K562 (cell line): ENCODE measurements around the gene TRIM3. TPM values are rescaled to one million over a fixed set of nuclear protein-coding genes. Genes with fewer than 3 reads are reported as not detected.

Experiments
- ATAC-seq: fragments of 200-7000 bp; cut with Tn5 transposase; 3 replicates; pipeline ENCODE4 v1.9.1; 2020; ENCODE audit warnings: moderate library complexity
- BruUV-seq: library from RNA; stranded (reverse); fragments of 400-500 nt; replicated peaks from 2 replicates; lab custom pipeline; 2021; lab: Mats Ljungman, UMichigan
- CTCF ChIA-PET: fragments of 300-600 bp; formaldehyde crosslinking; extraction: SDS; loops from one replicate; lab custom pipeline; 2021; ENCODE audit warnings: low intra/inter-chr PET ratio; lab: Yijun Ruan, JAX
- POLR2A ChIA-PET: fragments of 300-600, 350-650 bp; sonication (Branson Sonifier 250); formaldehyde crosslinking; extraction: SDS; loops from one replicate; lab custom pipeline; 2021; ENCODE audit warnings: antibody characterized with exemption, inconsistent platforms; lab: Yijun Ruan, JAX
- DNase-seq, 4 experiments: peaks; one replicate each; pipeline versions ENCODE4 v3.0.0 to v3.0.0-alpha.2; 2011 to 2018; ENCODE audit warnings: low spot score in 3 of 4, mixed read lengths in 3 of 4; ENCODE audit errors: extremely low read depth in 1 of 4
- FAIRE-seq: peaks from 2 replicates; lab custom pipeline; 2011; peaks lifted over from hg19 to GRCh38; lab: Jason Lieb, UNC
- H2AFZ ChIP-seq: 2 replicates; pipeline ENCODE4 v1.6.0; 2011; ENCODE audit warnings: low read depth, low read length, control low read depth, inconsistent platforms
- H3K27ac ChIP-seq: fragments of 200-600 bp; 3 replicates; pipeline ENCODE4 v1.8.0; 2011; ENCODE audit warnings: low read depth, mild to moderate bottlenecking, control low read depth, inconsistent platforms, low read length, moderate library complexity, mixed read lengths; ENCODE audit errors: extremely low read depth
- H3K27me3 ChIP-seq, 2 experiments: fragments of 300-600 bp in 1 of 2; 2 replicates in 1 of 2; 3 replicates in 1 of 2; pipeline versions ENCODE4 v1.6.0 to v1.8.0; 2011; ENCODE audit warnings: inconsistent platforms in 2 of 2, low read length in 2 of 2, mild to moderate bottlenecking in 1 of 2, mixed read lengths in 1 of 2, moderate library complexity in 1 of 2; ENCODE audit not compliant: control insufficient read depth in 2 of 2, insufficient read depth in 2 of 2
- H3K36me3 ChIP-seq: fragments of 300-600 bp; 3 replicates; pipeline ENCODE4 v1.8.0; 2011; ENCODE audit warnings: mild to moderate bottlenecking, low read length, inconsistent platforms; ENCODE audit not compliant: control insufficient read depth, insufficient read depth
- H3K4me1 ChIP-seq, 2 experiments: fragments of 200-600 bp in 1 of 2; replicated peaks in 1 of 2; 2 replicates in 1 of 2; 3 replicates in 1 of 2; pipeline versions ENCODE4 v1.5.1 to v1.8.0; 2011; ENCODE audit warnings: inconsistent platforms in 2 of 2, low read length in 2 of 2, mild to moderate bottlenecking in 1 of 2, mixed read lengths in 1 of 2, moderate library complexity in 1 of 2; ENCODE audit not compliant: control insufficient read depth in 2 of 2, insufficient read depth in 2 of 2
- H3K4me2 ChIP-seq: 2 replicates; pipeline ENCODE4 v1.6.1; 2011; ENCODE audit warnings: low read length, control low read depth, inconsistent platforms, mixed read lengths; ENCODE audit not compliant: insufficient read depth
- H3K4me3 ChIP-seq: fragments of 200-600 bp; sonication (generic), shearing (Covaris generic); 2 replicates; pipeline ENCODE4 v1.5.1; 2016; ENCODE audit warnings: control low read depth, inconsistent platforms
- H3K79me2 ChIP-seq: fragments of 200-600 bp; 3 replicates; pipeline ENCODE4 v1.8.0; 2011; ENCODE audit warnings: low read length, inconsistent platforms; ENCODE audit not compliant: control insufficient read depth, insufficient read depth
- H3K9ac ChIP-seq, 2 experiments: 2 replicates each; pipeline versions ENCODE4 v1.6.0 to v1.6.1; 2011; ENCODE audit warnings: low read depth in 2 of 2, low read length in 2 of 2, control low read depth in 1 of 2, inconsistent platforms in 1 of 2, mild to moderate bottlenecking in 1 of 2, mixed read lengths in 1 of 2; ENCODE audit not compliant: insufficient read depth in 1 of 2
- H3K9me1 ChIP-seq: one replicate; pipeline ENCODE4 v1.6.0; 2011; ENCODE audit warnings: inconsistent platforms, mild to moderate bottlenecking, low read length, moderate library complexity; ENCODE audit not compliant: control insufficient read depth, insufficient read depth
- H3K9me3 ChIP-seq: replicated peaks from 2 replicates; pipeline ENCODE4 v1.5.1; 2011; ENCODE audit warnings: low read depth, low read length, inconsistent platforms; ENCODE audit not compliant: control insufficient read depth, insufficient read depth
- H4K20me1 ChIP-seq: replicated peaks from 2 replicates; pipeline ENCODE4 v1.6.1; 2011; ENCODE audit warnings: low read length, inconsistent platforms, mixed read lengths; ENCODE audit not compliant: control insufficient read depth, insufficient read depth
- BCOR ChIP-seq: fragments of 450-650 bp; IDR thresholded peaks from 2 replicates; pipeline ENCODE4 v1.6.1; 2016
- CBFA2T2 ChIP-seq: fragments of 450-650 bp; conservative IDR thresholded peaks from 2 replicates; pipeline ENCODE4 v1.6.1; 2017; ENCODE audit warnings: mild to moderate bottlenecking
- CBX3 ChIP-seq, 2 experiments: IDR thresholded peaks; 1 replicate in 1 of 2; 2 replicates in 1 of 2; pipeline ENCODE4 v1.6.1; 2012; ENCODE audit warnings: inconsistent platforms in 2 of 2, low read length in 2 of 2, borderline replicate concordance in 1 of 2, control low read depth in 1 of 2
- KAT8 ChIP-seq: fragments of 450-650 bp; IDR thresholded peaks from 2 replicates; pipeline ENCODE4 v1.6.1; 2016; ENCODE audit warnings: low read depth, mild to moderate bottlenecking
- MAZ ChIP-seq, 2 experiments: fragments of 450-650 bp in 1 of 2; sonication (generic) in 1 of 2; formaldehyde crosslinking; IDR thresholded peaks in 1 of 2; conservative IDR thresholded peaks in 1 of 2; 2 replicates each; pipeline versions ENCODE4 v1.4.0 to v1.5.0; 2020; ENCODE audit warnings: mild to moderate bottlenecking in 1 of 2, missing genetic modification reagents in 1 of 2
- MCM3 ChIP-seq: fragments of 450-650 bp; IDR thresholded peaks from 2 replicates; pipeline ENCODE4 v1.6.1; 2016
- MCM5 ChIP-seq: fragments of 450-650 bp; IDR thresholded peaks from 2 replicates; pipeline ENCODE4 v1.6.1; 2016; ENCODE audit warnings: low read depth
- MEF2D ChIP-seq: conservative IDR thresholded peaks from 2 replicates; pipeline ENCODE4 v1.6.1; 2016; ENCODE audit warnings: low read depth, missing genetic modification characterization, missing compliant biosample characterization
- MLLT1 ChIP-seq, 2 experiments: fragments of 450-650 bp; IDR thresholded peaks; 2 replicates each; pipeline ENCODE4 v1.6.1; 2016
- MYBL2 ChIP-seq, 2 experiments: fragments of 450-650 bp in 1 of 2; sonication (generic) in 1 of 2; formaldehyde crosslinking in 1 of 2; IDR thresholded peaks; 2 replicates each; pipeline versions ENCODE4 v1.6.1 to v1.8.1; 2017 to 2022; ENCODE audit warnings: borderline replicate concordance in 1 of 2, inconsistent platforms in 1 of 2, low read depth in 1 of 2, mild to moderate bottlenecking in 1 of 2, missing genetic modification reagents in 1 of 2, moderate library complexity in 1 of 2
- RBFOX2 ChIP-seq: fragments of 200-400 bp; formaldehyde crosslinking; IDR thresholded peaks from 2 replicates; pipeline ENCODE4 v1.6.1; 2017; ENCODE audit warnings: low read depth, mild to moderate bottlenecking, low read length, moderate library complexity
- SAFB2 ChIP-seq: fragments of 200-400 bp; formaldehyde crosslinking; IDR thresholded peaks from 2 replicates; pipeline ENCODE4 v1.6.1; 2018; ENCODE audit warnings: borderline replicate concordance, low read length, low read depth, moderate library complexity; ENCODE audit not compliant: severe bottlenecking
- SMAD2 ChIP-seq: fragments of 150-350 bp; IDR thresholded peaks from 2 replicates; pipeline ENCODE4 v1.6.1; 2014; ENCODE audit warnings: low read depth, mild to moderate bottlenecking, low read length
- THRAP3 ChIP-seq: fragments of 450-650 bp; IDR thresholded peaks from 2 replicates; pipeline ENCODE4 v1.6.1; 2016; ENCODE audit warnings: mild to moderate bottlenecking, inconsistent platforms, borderline replicate concordance
- ZNF316 ChIP-seq: fragments of 450-650 bp; IDR thresholded peaks from 2 replicates; pipeline ENCODE4 v1.6.1; 2016
- ZNF431 ChIP-seq: sonication (generic); formaldehyde crosslinking; IDR thresholded peaks from 2 replicates; pipeline ENCODE4 v1.8.0; 2022; ENCODE audit warnings: mild to moderate bottlenecking, missing genetic modification reagents
- ZNF740 ChIP-seq, 3 experiments: fragments of 200-800 bp in 1 of 3; sonication (Bioruptor generic) in 1 of 3; sonication (generic) in 1 of 3; formaldehyde crosslinking in 1 of 3; IDR thresholded peaks; 2 replicates each; pipeline versions ENCODE4 v1.6.1 to v1.8.0; 2016 to 2022; ENCODE audit warnings: mild to moderate bottlenecking in 2 of 3, missing compliant biosample characterization in 2 of 3, missing genetic modification characterization in 2 of 3, missing genetic modification reagents in 1 of 3
- ZNF780A ChIP-seq: fragments of 250-450 bp; sonication (Bioruptor Pico); IDR thresholded peaks from 2 replicates; pipeline ENCODE4 v1.5.0; 2021; ENCODE audit warnings: mild to moderate bottlenecking
- WGBS: fragments of 100-300 bp; shearing (Covaris generic); methylation state at CpG from one replicate; pipeline ENCODE4 v1.1.6; 2016; ENCODE audit warnings: low coverage, mixed read lengths; ENCODE audit not compliant: insufficient coverage; ENCODE audit errors: missing lambda C conversion rate; 5-methylcytosine and 5-hydroxymethylcytosine counted together
- in situ Hi-C: fragments of 300-500 bp; cut with MboI; formaldehyde crosslinking; loops from 4 replicates; pipeline ENCODE4 v1.15.0; 2018; ENCODE audit warnings: inconsistent platforms, mixed read lengths
- intact Hi-C: fragments of 100-400 bp; cut with micrococcal nuclease; formaldehyde crosslinking; loops from 2 replicates; pipeline ENCODE4 v1.14.2; 2022
- polyA plus RNA-seq, 8 experiments: library from polyadenylated mRNA; depleted of rRNA in 4 of 8; stranded (reverse) in 5 of 8; unstranded in 3 of 8; fragments of >200 nt; fragmentation: Nextera tagmentation in 2 of 8; fragmentation: Illumina TruSeq in 1 of 8; extraction: Ambion mirVana in 2 of 8; extraction: Trizol in 1 of 8; gene quantifications; 2 replicates each; pipeline versions ENCODE4 v1.2.1 to v1.2.3, GENCODE V29; 2011 to 2014; ENCODE audit warnings: inconsistent platforms in 1 of 8, missing spikeins in 1 of 8
- total RNA-seq, 7 experiments: library from RNA; depleted of rRNA in 6 of 7; stranded (reverse); fragments of >200 nt in 6 of 7; fragmentation: Illumina TruSeq in 2 of 7; extraction: Trizol in 2 of 7; gene quantifications; 2 replicates each; pipeline versions ENCODE4 v1.2.1 to v1.2.3, GENCODE V29; 2011 to 2021; ENCODE audit warnings: low replicate concordance in 1 of 7
- TF ChIP-seq, protein P1 (sequence below), 2 experiments: fragments of 200-800 bp in 1 of 2; sonication (Bioruptor generic) in 1 of 2; sonication (generic) in 1 of 2; formaldehyde crosslinking in 1 of 2; IDR thresholded peaks in 1 of 2; conservative IDR thresholded peaks in 1 of 2; 2 replicates each; pipeline versions ENCODE4 v1.5.0 to v1.6.1; 2016 to 2020; ENCODE audit warnings: missing compliant biosample characterization in 1 of 2, missing genetic modification characterization in 1 of 2, missing genetic modification reagents in 1 of 2

TRIM3 gene
- total and polyA plus RNA-seq, 9 of the 15 experiments (the other 6 are each of a cell fraction or from before 2014, with no cell fraction given), result 0.45 to 9.2 (median 4.7) TPM

DNA sequence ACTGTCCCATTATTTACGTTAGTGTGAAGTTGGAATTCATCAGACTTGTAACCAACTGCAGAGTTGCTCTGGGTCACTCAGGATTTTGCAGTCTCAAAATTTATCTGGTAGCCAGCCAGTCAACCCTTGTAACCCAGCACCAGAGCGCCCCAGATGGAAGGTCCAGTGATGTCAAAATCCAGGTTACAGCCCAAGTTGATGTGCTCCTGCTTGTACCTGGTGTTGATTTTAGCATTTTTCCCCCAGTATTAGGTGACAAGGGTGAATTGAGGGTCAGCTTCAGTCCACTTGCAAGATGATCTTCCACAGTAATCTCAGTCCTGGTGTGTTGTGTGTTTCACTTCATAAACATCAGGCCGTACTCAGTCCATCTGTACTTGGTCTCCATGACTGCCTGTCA, 15.1 kb upstream of the TRIM3 start (continued):
- TF ChIP-seq BCOR (no peak), CBX3 (IDR thresholded peaks at IDR 0.05; ENCODE audit: borderline replicate concordance in 1 of 2, low read length in 2 of 2) (no peak), MEF2D (tag) (no peak), MCM5 (no peak), RBFOX2 (no peak), MYBL2 (IDR thresholded peaks at IDR 0.05; ENCODE audit: low read depth) (no peak), MYBL2 (CRISPR knock-in tag; IDR thresholded peaks at IDR 0.05; ENCODE audit: borderline replicate concordance) (no peak)
- TF ChIP-seq, all 486 proteins: peak for 0

DNA sequence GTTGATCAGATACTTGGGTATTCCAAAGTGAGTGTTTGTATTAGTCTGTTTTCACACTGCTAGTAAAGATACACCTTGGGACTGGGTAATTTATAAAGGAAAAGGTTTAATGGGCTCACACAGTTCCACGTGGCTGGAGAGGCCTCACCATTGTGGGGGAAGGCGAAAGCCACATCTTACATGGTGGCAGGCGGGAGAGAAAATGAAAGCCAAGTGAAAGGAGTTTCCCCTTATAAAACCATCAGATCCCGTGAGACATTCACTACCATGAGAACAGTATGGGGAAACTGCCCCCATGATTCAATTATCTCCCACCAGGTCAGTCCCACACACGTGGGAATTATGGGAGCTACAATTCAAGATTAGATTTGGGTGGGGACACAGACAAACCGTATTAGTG, 14.6 kb upstream of the TRIM3 start:
- Histone ChIP-seq H3K4me3 (no peak overlapping the region), H3K9me3 (no peaks in the 10 kb centered on the region), H3K4me2 (no peak overlapping the region), H3K9ac (no peak overlapping the region), H3K27me3 (no peaks in the 10 kb centered on the region), H3K27ac (no peak overlapping the region), H3K36me3 (peaks cover 78% of the 10 kb centered on the region), H4K20me1 (no peaks in the 10 kb centered on the region), H2AFZ (no peak overlapping the region), H3K9me1 (no peaks in the 10 kb centered on the region), H3K4me1 (no peaks in the 10 kb centered on the region; a peak in 1 of 5 replicates), H3K79me2 (peaks cover 10% of the 10 kb centered on the region)
- ChIA-PET POLR2A (interaction anchor here (2.7 to 4.9 kb wide), 2 partner anchors 7 to 11 kb away, joined by 16 to 33 read pairs; partner anchors contain the start of gene DNHD1), CTCF (no interaction called here)
- ATAC-seq (no peak), FAIRE-seq (no peak), DNase-seq (no peak)
- WGBS, result 61% methylated on average over 6 of the region's 6 CpGs
- no TSS peak for BruUV-seq
- in situ Hi-C loops (no loop called here), intact Hi-C loops (no loop called here)
- TF ChIP-seq ZNF431 (CRISPR knock-in tag), result no peak
- no peak for TF ChIP-seq ZNF316
- TF ChIP-seq SAFB2, result no peak
- TF ChIP-seq SMAD2, result no peak
- no peak for TF ChIP-seq THRAP3
- TF ChIP-seq, protein P1, sequence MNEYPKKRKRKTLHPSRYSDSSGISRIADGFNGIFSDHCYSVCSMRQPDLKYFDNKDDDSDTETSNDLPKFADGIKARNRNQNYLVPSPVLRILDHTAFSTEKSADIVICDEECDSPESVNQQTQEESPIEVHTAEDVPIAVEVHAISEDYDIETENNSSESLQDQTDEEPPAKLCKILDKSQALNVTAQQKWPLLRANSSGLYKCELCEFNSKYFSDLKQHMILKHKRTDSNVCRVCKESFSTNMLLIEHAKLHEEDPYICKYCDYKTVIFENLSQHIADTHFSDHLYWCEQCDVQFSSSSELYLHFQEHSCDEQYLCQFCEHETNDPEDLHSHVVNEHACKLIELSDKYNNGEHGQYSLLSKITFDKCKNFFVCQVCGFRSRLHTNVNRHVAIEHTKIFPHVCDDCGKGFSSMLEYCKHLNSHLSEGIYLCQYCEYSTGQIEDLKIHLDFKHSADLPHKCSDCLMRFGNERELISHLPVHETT (CRISPR knock-in tag; conservative IDR thresholded peaks at IDR 0.05 in 1 of 2, IDR thresholded peaks at IDR 0.05 in 1 of 2), result no peak
- TF ChIP-seq MAZ (CRISPR knock-in tag; conservative IDR thresholded peaks at IDR 0.05 in 1 of 2, IDR thresholded peaks at IDR 0.05 in 1 of 2), result no peak
- TF ChIP-seq CBFA2T2, result no peak
- TF ChIP-seq ZNF740 (CRISPR knock-in tag; IDR thresholded peaks at IDR 0.05), result no peak
- TF ChIP-seq ZNF740 (tag; IDR thresholded peaks at IDR 0.05), result no peak
- no peak for TF ChIP-seq KAT8
- no peak for TF ChIP-seq MLLT1 (IDR thresholded peaks at IDR 0.05)
- TF ChIP-seq ZNF780A (CRISPR knock-in tag), result no peak
- no peak for TF ChIP-seq MCM3
